HG03442 (cell line): ENCODE measurements around the gene SSX2IP.
"Not testable (repeated sequence)": the region's sequence is repeated elsewhere in the genome, so short reads cannot be mapped to it uniquely, and the experiment has no call there.

Experiments used
- ATAC-seq: cut with Tn5 transposase; IDR thresholded peaks from one replicate; pipeline ENCODE4 v1.9.1; 2021; ENCODE audit warnings: mild to moderate bottlenecking, moderate library complexity; ENCODE audit not compliant: unreplicated experiment

The SSX2IP gene

DNA sequence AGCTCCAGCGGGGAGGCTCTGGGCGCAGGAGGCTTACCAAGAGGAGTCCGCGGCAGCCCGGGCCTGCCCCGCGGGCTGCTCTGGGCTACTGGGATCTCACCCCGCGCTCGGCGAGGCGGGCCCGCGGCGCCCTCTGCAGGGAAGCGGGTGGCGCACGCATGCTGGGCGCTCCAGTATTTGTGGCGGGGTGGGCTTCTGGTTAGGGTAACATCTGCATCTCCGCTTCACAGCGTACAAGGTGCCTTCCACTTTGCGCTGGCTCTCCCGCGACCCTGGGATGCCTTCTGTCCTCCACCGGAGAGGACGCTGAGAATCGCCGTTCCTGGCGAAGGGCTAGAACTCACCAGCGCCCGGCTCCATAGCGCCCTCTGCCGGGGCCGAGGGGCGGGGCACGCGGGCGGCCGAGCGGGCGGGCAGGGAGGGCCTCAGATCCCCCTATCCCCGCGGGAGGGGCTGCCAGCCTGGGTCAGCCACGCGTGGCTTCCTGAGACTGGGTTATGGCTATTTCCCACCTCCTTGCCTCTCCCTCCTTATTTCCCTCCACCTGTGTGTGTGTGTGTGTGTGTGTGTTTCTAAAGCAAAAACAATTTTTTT lies 69.4 kb downstream of the SSX2IP start:
- ATAC-seq = peak; percentile 90

GRCh38 chr1:84619383-84620102 lies 70.7 kb downstream of the SSX2IP start:
- no peak for ATAC-seq

GRCh38 chr1:84617349-84617748 lies 72.9 kb downstream of the SSX2IP start:
- ATAC-seq = no peak

GRCh38 chr1:84615790-84616189 lies 74.5 kb downstream of the SSX2IP start:
- ATAC-seq = no peak

- ATAC-seq = no peak
Measured at GRCh38 chr1:84613887-84614286, 76.4 kb downstream of the SSX2IP start.

DNA sequence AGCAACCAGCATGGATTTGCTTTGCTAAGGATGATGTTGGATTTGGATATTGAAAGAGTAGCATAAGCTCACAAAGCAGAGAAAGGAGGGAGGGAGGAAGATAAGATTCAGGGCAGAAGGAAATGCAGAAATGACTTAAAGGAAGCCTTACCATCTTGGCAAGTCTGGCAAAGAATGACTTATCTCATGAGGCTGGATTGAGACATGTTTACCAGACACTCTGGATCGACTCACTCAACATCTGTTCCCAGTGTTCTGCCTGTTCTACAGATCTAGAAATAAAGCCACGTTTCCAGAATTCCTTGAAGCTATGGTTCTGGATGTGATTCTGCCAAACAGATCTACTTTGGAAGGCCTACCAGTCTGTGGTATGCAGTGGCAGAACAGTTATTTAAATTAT lies 77.2 kb downstream of the SSX2IP start:
- ATAC-seq = no peak

DNA sequence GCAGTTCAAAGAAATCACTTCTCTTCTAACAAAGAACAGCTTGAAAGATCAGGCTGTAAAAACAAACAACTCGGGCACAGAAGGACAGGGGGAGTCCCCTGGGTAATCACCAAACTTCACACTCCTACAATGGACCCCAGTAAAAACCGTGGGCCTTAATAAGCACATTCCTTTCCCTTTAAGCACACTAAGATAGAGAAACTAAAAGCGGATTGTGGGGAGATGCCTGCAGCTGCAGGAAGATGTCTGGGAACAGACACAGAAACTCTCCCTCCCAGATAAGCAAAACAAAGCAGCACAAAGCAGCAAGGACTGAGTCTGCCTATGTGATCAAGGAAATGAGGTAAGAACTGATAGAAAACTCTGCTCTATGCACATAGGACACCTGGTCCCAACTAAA lies 78.5 kb downstream of the SSX2IP start:
- ATAC-seq = peak; percentile 42

DNA sequence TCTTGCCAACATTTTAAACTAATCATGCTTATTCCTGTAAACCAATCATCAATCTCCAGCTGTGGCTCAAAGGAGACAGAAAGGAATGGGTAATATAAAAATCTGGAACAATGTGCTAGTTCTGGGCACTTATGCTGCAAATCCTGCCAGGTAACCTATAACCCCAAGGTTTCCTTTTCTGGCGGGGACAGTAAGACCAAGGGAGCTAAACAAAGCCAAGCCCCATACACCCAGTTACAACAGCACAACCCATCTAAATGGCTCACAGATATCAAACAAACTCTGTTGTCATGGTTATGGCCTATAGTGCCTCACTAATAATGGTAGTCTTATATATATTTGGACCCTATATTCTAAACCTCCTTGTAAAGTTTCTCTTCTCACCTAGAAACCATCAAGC lies 79.2 kb downstream of the SSX2IP start:
- no peak for ATAC-seq

DNA sequence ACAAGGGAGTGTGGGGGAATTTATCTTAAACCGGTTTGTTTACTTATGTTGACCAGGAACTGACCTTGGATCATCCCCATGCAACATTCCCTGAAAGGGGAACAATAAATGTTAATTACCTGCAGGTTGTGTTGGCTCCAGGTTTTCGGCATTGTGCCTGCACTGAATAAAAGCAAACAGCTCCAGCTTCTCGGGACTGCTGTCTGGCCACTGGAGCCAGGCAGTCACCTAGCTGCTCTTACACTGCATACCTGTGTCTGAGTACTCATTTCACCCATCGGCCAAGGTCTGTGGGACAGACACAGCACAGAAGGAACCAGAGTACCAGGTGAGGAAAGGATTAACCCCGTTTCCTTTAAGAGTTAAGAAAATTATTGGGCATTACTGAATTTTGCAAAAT lies 83.3 kb downstream of the SSX2IP start:
- no peak for ATAC-seq

GRCh38 chr1:84605157-84605556 lies 85.1 kb downstream of the SSX2IP start:
- ATAC-seq = no peak

DNA sequence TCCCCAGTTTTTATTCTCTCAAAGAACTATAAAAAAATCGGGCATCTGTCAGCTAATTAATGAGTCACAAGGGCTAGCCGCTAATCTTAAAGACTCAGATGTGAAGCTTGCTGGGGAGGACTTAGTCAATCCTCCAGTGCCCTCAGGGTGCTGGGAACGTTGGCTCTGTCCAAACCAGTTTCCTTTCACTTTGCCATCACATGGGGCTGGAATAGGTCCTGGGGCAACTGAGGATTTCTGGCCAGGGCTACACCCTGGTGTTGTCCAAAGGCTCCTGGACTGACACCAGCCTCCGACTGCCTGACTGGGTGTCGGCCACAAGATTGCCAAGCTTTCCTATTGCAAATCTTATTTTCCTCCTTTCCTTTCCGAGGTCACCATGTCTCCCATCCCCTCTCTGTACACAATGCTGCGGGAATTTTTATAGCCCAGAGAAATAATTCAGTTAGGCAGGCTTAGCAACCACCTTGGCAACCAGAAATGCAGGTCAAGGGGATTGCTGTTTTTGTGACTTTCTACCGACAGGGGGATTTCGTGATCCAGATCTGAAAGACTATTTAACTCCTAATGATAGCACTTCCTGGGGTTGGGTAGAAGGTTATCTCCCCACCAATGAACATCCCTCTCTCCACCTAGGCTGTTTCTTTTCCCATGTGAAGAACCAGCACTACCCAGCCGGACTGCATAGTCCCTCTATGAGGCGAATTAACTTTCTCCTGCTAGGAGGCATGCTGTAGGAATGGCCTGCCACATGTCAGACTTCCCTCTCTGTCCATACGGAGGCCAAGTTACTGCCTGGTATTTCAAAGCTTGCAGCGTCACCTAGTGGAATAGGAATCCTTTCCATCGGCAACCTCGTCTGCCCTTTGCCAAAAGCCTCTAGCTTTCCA lies 86.1 kb downstream of the SSX2IP start:
- no peak for ATAC-seq

DNA sequence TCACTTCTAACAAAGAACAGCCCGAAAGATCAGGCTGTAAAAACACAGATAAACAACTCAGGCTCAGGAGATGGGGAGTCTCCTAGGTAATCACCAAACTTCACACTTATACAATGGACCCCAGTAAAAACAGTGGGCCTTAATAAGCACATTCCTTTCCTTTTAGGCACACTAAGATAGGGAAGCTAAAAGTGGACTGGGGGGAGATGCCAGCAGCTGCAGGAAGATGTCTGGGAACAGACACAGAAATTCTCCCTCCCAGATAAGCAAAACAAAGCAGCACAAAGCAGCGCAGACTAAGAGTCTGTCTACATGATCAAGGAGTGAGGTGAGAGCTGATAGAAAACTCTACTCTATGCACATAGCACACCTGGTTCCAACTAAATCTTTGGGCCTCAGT lies 87.0 kb downstream of the SSX2IP start:
- no peak for ATAC-seq

DNA sequence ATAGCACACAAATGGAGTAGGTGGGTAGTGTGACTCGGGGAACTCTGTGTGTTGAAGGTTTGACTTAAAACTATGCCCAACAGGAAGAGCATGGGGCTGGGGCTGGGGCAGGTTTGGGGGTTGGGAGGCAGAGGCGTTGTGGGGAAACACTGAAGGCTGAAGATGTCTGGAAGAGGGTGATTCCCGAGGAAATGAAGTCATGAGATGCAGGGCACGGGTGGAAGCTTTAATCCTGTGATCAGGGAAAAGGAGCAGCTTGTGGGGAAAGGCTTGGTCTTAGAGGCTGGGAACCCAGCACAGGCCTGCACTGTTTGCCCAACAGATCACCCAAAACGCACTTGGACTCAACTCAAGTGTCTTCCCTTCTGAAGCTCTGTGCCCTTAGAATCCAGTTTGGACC lies 89.5 kb downstream of the SSX2IP start:
- ATAC-seq = no peak

DNA sequence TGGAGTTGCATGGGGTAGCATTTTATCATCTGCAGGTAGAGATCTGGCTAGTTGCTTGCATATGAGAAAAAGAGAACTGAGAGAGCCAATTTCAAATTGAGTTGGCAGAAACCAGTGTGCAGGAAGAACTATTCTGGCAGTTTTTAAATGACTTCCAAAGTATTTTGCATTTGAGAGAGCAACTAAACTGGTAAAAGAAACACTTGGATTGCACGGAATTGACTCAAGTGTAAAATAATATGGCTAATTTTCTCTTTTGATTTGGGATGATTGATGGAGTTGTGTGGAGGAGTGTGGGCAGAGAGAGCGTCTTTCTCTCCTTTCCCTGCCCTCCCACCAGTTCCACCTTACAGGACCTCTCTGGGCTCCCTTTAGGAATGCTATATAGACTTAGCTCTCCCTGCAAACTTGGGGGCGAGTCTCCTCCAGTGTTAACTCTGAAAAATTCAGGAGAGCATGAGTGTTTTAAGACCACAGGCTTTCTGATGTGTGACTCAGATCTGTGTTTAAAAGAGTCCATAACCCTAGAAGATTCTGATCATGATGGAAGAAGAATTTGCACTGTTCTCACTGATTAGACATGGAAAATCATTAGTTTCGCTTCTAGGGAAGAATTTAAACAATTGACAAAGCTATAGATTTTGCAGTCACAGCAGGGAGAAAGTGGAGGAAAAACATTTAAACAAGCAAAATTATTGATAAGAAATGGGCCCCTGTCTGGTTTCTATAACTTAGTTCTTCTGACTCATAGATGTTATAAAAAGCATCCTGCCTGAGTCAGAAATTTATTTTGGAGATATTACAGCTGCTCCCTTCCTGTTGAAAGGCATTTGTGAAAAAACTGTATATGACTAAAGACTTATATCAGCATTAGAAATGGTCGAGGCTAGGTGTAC lies 91.2 kb downstream of the SSX2IP start:
- peak; percentile 75 for ATAC-seq

DNA sequence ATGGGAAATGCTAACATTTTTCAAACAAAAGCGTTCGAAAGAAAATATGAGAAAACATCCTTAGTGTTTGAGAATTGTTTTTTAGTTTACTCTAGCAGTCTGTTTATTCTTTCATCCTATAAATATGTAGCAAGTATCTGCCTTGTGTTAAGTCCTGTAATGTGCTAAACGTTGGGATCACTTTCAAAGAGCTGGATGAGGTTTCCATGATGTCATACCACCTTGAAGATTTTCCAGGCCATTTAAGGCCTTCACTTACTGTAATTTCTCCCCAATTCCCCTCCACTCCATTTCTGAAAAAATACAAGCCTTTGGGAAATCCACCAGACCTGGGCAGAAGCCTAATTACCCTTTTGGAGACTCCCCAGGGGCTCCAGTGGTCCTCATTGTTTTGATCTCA lies 91.8 kb downstream of the SSX2IP start:
- ATAC-seq = no peak

- ATAC-seq = no peak
Measured at GRCh38 chr1:84597011-84597410, 93.2 kb downstream of the SSX2IP start.

DNA sequence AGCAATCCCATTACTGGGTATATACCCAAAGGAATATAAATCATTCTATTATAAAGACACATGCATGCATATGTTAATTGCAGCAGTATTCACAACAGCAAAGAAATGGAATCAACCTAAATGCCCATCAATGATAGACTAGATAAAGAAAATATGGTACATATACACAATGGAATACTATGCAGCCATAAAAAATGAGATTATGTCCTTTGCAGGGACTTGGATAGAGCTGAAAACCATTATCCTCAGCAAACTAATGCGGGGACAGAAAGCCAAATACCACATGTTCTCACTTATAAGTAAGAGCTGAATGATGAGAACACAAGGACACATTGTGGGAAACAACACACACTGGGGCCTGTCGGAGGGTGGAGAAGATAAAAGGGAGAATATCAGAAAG lies 95.3 kb downstream of the SSX2IP start:
- ATAC-seq = not testable (repeated sequence)
